Keratinocyte (primary cell): ENCODE results near the gene CLTC.

Source experiments
- EZH2 ChIP-seq: IDR thresholded peaks from one replicate; pipeline ENCODE4 v1.6.1; 2012; ENCODE audit warnings: inconsistent platforms, mild to moderate bottlenecking, low read length, moderate library complexity
- TF ChIP-seq, protein P1 (sequence below), 3 experiments: IDR thresholded peaks in 1 of 3; conservative IDR thresholded peaks in 1 of 3; optimal IDR thresholded peaks in 1 of 3; 2 replicates in 2 of 3; 3 replicates in 1 of 3; pipeline versions ENCODE3 to v1.5.1; 2011; ENCODE audit warnings: low read length in 3 of 3, mild to moderate bottlenecking in 3 of 3, moderate library complexity in 2 of 3, control low read depth in 1 of 3, inconsistent platforms in 1 of 3; ENCODE audit not compliant: insufficient read depth in 2 of 3; ENCODE audit errors: extremely low read depth in 1 of 3

DNA sequence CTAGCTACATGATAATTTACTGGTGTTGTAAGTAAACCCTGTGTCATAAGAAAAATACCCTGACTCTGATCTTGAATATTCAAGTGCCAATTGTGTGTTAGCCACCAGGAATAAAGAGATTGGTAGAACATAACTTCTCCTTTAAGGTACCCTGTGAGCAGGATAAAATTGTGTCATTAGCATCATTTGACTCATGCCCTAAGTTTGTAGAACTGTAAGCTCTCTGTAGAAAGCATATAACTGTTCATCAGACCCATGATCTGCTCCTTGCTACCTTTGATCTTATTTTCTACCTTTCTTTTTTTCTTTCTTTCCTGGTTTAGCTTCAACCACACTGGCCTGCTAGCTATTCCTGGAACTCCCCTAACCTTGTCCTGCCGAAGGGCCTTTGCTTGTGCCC, 51.7 kb downstream of the CLTC start:
- TF ChIP-seq, protein P1, sequence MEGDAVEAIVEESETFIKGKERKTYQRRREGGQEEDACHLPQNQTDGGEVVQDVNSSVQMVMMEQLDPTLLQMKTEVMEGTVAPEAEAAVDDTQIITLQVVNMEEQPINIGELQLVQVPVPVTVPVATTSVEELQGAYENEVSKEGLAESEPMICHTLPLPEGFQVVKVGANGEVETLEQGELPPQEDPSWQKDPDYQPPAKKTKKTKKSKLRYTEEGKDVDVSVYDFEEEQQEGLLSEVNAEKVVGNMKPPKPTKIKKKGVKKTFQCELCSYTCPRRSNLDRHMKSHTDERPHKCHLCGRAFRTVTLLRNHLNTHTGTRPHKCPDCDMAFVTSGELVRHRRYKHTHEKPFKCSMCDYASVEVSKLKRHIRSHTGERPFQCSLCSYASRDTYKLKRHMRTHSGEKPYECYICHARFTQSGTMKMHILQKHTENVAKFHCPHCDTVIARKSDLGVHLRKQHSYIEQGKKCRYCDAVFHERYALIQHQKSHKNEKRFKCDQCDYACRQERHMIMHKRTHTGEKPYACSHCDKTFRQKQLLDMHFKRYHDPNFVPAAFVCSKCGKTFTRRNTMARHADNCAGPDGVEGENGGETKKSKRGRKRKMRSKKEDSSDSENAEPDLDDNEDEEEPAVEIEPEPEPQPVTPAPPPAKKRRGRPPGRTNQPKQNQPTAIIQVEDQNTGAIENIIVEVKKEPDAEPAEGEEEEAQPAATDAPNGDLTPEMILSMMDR (optimal IDR thresholded peaks at IDR 0.05 in 1 of 3, IDR thresholded peaks at IDR 0.05 in 1 of 3, conservative IDR thresholded peaks at IDR 0.05 in 1 of 3; ENCODE audit: extremely low read depth in 1 of 3, insufficient read depth in 2 of 3, low read length in 3 of 3): no peak
- no peak for TF ChIP-seq EZH2
